Activated naive CD4-positive, alpha-beta T cell treated with anti-CD3 and anti-CD28 coated beads, Interleukin-2, amount 50 U/mL, for 72 hours (primary cell): Measurements from ENCODE around the gene C2orf81. TPM values are rescaled to one million over a fixed set of nuclear protein-coding genes. Genes with fewer than 3 reads are reported as not detected.
"Not testable (repeated sequence)": the region's sequence is repeated elsewhere in the genome, so short reads cannot be mapped to it uniquely, and the experiment has no call there.

Source experiments
- ATAC-seq, 2 donors: fragments of 150-1000 bp; cut with Tn5 transposase; 2 replicates each; pipeline ENCODE4 v1.10.0; 2021; ENCODE audit warnings: mild to moderate bottlenecking in 2 of 2, moderate library complexity in 2 of 2
- DNase-seq, 2 donors: peaks; one replicate each; pipeline ENCODE4 v3.0.0; 2021 to 2022; ENCODE audit warnings: low spot score in 2 of 2
- H3K27ac Mint-ChIP-seq, 2 donors: one replicate each; pipeline ENCODE4 v1.8.0; 2022; ENCODE audit warnings: mild to moderate bottlenecking in 2 of 2, mixed read lengths in 2 of 2
- H3K36me3 Mint-ChIP-seq, 2 donors: one replicate each; pipeline ENCODE4 v1.8.0; 2022; ENCODE audit warnings: mixed read lengths in 2 of 2
- H3K9me3 Mint-ChIP-seq, 2 donors: one replicate each; pipeline ENCODE4 v1.8.0; 2022; ENCODE audit warnings: mixed read lengths in 2 of 2
- total RNA-seq, 2 donors: library from RNA; stranded (reverse); gene quantifications; one replicate each; pipeline ENCODE4 v1.2.3, GENCODE V29; 2022

Gene C2orf81
- total RNA-seq, 2 donors from 2014 or later = 2.1 to 6.4 TPM

DNA sequence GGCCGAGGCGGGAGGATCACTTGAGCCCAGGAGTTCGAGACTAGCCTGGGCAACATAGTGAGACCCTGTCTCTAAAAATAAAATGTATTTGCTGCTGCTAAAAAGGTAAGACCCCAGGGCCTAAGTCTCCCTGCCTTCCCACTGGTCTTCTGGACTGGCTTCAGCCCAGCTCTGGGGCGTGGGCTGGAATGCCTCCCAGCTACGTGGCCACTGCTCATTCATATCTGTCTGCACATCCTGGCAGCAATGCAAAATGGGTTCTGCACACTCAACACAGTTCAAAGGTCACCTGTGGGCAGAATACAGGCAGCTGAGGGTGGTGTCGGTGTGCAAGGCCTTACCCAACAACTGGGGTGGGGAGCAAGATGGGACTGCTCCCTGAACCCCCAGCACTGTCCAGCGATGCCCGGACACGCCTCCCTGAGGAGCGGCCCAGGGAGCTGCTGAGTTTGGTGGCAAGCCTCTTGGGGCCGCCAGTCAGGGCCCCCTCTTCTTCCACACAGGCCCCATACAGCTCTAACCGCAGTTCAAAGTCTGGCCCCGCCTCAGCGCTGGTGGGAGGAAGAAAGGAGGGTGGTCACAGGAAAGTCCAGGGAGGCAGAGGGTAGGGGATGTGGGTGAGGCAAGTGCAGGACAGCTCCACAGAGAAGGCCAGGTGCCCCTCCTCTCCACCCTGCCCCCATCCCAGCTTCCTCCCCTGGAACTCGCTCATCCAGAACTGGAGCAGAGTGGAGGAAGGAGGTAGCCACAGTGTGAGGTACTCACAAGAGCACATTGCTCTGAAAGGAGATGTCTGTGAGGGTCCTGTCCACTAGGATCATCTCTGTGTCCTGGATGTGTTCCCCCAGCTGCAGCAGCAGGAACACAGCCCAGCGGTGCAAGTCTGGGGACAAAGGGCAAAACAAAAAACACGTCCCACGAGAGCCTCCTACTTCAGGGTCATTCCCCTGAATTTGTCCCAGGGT, 8.3 kb upstream of the C2orf81 start:
- Mint-ChIP-seq H3K36me3 (no peaks in the 10 kb centered on the region), H3K9me3 (no peaks in the 10 kb centered on the region), H3K27ac (peak overlapping the region in 1 of 2 donors; percentile 25)
- no peak for DNase-seq
- no peak for ATAC-seq

DNA sequence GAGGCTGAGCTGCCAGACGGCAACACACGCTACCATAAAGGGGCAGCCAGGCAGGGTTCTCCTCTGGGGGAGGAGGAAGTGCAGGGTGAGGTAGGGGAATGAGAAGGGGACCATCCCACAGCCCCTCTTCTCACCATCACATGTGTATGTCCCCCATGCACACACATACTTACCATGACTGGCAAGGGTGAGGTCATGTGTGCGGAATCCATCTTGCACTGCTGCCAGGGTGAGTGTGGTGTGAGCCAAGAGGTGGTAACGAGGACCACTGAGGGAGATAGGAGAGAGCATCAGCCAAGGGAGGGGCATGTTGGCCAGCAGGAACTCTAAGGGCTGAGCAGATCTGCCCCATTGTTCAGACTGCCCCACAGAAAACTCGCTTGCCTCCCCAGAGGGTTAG, 7.3 kb upstream of the C2orf81 start:
- Mint-ChIP-seq H3K36me3 (no peaks in the 10 kb centered on the region), H3K27ac (peak overlapping the region in 1 of 2 donors; percentile 3), H3K9me3 (no peaks in the 10 kb centered on the region)
- no peak for ATAC-seq
- no peak for DNase-seq

- H3K27ac Mint-ChIP-seq = peak overlapping the region in 1 of 2 donors; percentile 12
- peaks cover 0 to 8% of the 10 kb centered on the region in 2 donors for H3K36me3 Mint-ChIP-seq
- DNase-seq (no peak), ATAC-seq (no peak)
- H3K9me3 Mint-ChIP-seq = no peaks in the 10 kb centered on the region
These were observed 6.1 kb upstream of the C2orf81 start for GRCh38 chr2:74427551-74427950.

- ATAC-seq (no peak), DNase-seq (no peak)
- Mint-ChIP-seq H3K36me3 (peaks cover 1 to 8% of the 10 kb centered on the region in 2 donors), H3K27ac (no peak overlapping the region), H3K9me3 (no peaks in the 10 kb centered on the region)
These were observed 4.9 kb upstream of the C2orf81 start for GRCh38 chr2:74426181-74426758.

- Mint-ChIP-seq H3K9me3 (no peaks in the 10 kb centered on the region), H3K36me3 (peaks cover 5 to 8% of the 10 kb centered on the region in 2 donors), H3K27ac (no peak overlapping the region)
- ATAC-seq (no peak), DNase-seq (no peak)
These were observed 4.1 kb upstream of the C2orf81 start for GRCh38 chr2:74425523-74425922.

DNA sequence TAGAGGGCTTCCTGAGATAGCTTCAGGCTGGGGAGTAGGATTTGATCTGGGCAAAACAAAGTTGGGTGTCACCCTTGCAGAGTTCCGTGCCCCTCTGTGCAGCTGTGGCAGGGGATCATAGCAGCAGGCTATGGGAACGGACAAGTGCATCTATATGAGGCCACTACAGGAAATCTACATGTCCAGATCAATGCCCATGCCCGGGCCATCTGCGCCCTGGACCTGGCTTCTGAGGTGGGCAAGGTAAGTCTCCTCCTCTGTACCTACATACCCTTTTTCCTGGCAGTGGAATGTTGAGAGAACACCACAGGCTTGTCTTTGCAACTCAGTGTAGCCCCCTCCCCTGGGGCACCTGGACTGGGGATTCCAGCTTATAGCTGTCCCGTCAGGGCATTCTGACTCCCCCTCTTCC, 3.6 kb upstream of the C2orf81 start:
- no peaks in the 10 kb centered on the region for H3K9me3 Mint-ChIP-seq

DNA sequence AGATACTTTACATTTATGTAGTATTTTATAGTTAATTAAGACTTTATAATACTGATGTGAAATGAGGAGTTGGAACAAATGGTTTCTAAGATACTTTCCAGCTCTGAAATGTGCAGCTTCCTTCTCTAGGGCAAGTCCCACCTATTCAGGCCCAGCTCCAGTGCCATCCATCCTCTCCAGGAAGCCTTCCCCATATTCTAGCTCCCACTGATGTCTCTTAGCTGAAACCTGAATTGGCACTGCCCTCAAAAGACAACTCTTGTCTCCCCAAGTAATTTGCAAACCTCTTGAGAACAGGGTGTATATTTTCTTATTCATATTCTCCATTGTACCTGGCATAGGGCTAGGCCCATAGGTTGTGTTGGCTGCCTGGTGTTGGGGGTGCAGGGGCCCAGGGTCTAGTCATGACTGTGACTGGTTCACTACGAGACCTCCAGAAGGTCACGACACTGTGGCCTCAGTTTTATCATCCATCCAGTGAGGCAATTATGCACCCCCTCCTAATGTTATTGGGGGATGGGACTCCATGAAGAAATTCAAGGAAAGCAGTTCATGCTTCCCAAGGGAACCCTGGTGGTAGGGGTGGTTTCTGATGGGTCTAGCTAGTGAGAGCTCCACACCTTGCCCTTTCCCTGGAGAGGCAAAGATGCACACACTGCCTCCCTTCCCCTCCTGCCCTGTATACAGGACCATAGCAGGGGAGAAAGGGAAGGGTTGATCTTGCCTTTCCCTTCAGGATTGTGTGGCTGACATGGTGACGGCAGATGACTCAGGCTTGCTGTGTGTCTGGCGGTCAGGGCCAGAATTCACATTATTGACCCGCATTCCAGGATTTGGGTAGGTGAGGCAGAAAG, 2.9 kb upstream of the C2orf81 start:
- Mint-ChIP-seq H3K36me3 (peaks cover 5 to 8% of the 10 kb centered on the region in 2 donors), H3K27ac (no peak overlapping the region), H3K9me3 (no peaks in the 10 kb centered on the region)
- DNase-seq (no peak), ATAC-seq (no peak)

More for the DNA sequence above, 3.6 kb upstream of the C2orf81 start:
- ATAC-seq = no peak
- H3K36me3 Mint-ChIP-seq = peaks cover 5 to 8% of the 10 kb centered on the region in 2 donors
- no peak overlapping the region for H3K27ac Mint-ChIP-seq
- DNase-seq = no peak

DNA sequence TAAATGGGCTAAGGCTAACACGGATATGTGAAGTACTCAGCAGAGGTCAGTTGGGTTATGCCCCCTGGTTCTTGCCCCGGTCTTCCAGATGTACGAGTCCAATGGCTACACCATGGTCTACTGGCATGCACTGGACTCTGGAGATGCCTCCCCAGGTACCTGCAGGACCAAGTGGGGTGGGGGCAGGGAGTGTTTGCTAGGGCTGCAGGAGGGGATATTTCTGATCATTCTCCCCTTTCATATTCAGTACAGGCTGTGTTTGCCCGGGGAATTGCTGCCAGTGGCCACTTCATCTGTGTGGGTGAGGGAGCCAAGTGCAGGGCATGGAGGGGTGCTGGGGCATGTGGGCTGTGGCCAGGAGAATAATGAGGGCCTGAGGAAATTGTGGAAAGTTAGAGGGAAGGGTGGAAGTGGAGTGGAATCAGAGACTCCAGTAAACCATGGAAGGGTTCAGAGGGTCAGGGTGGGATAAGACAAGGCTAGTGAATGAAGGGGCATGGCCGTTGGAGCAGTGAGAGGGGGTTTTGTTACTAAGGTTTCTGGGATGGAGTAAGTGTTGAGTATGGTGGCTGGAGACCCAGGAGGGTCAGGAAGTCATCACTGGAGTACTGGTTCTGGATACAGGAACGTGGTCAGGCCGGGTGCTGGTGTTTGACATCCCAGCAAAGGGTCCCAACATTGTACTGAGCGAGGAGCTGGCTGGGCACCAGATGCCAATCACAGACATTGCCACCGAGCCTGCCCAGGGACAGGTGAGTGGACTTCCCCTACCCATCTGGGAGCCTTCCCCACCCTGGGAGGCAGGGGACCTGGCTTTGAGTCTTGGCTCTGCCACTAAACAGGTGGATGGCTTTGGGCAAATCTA, 2.0 kb upstream of the C2orf81 start:
- Mint-ChIP-seq H3K27ac (peak overlapping the region in 1 of 2 donors; percentile 1), H3K36me3 (peaks cover 5 to 8% of the 10 kb centered on the region in 2 donors), H3K9me3 (no peaks in the 10 kb centered on the region)
- DNase-seq (no peak), ATAC-seq (no peak)

DNA sequence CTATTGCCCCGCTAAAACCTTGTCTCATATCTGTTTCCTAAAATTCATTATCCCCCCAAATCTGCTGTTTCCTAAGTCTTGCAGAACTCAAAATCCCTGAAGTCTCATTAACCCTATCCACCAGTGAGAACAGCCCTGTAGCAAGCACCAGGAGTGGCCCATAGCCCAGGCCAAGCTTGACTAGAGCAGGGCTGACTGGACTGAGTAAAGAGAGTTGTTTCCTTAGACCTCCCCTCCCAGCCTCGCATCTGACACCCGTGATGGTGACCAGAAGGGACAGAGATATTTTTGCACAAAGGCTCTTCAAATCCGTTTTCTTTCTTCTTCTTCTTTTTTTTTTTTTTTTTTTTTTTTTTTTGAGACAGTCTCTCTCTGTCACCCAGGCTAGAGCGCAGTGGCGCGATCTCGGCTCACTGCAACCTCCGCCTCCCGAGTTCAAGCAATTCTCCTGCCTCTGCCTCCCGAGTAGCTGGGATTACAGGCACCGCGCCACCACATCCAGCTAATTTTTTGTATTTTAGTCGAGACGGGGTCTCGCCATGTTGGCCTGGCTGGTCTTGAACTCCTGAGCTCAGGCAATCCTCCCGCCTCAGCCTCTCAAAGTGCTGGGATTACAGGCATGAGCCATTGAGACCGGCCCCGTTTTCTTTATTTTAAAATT, 846 bp downstream of the C2orf81 start:
- ATAC-seq, H3K36me3 Mint-ChIP-seq, H3K9me3 Mint-ChIP-seq: not testable (repeated sequence)
- DNase-seq = peak in 1 of 2 donors; percentile 41
- H3K27ac Mint-ChIP-seq = peak overlapping the region; percentile 95 to 100

DNA sequence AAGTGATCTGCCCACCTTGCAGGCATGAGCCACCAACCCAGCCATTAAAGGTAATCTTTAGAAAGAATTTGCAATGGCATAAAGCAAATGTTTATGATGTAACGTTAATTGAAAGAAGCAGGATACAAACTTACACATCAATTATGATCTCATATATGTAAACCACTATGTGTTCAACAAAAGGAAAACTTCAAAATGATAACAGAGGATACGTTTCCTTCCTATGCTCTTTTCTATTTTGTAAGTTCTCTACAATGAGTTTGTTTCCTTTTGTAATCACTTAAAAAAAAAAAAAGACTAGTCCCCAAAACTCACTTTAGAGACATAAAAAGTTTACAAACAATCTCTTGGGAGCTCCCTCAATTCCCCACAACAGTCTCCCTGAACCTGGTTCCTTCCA, 1.4 kb downstream of the C2orf81 start:
- ATAC-seq = no peak
- DNase-seq = peak in 1 of 2 donors; percentile 25
- Mint-ChIP-seq H3K9me3 (no peaks in the 10 kb centered on the region), H3K27ac (no peak overlapping the region), H3K36me3 (peaks cover 5 to 8% of the 10 kb centered on the region in 2 donors)

- ATAC-seq (no peak), DNase-seq (no peak)
- Mint-ChIP-seq H3K9me3 (no peaks in the 10 kb centered on the region), H3K27ac (no peak overlapping the region), H3K36me3 (peaks cover 5 to 8% of the 10 kb centered on the region in 2 donors)
These were observed 2.1 kb downstream of the C2orf81 start for GRCh38 chr2:74419345-74419744.

DNA sequence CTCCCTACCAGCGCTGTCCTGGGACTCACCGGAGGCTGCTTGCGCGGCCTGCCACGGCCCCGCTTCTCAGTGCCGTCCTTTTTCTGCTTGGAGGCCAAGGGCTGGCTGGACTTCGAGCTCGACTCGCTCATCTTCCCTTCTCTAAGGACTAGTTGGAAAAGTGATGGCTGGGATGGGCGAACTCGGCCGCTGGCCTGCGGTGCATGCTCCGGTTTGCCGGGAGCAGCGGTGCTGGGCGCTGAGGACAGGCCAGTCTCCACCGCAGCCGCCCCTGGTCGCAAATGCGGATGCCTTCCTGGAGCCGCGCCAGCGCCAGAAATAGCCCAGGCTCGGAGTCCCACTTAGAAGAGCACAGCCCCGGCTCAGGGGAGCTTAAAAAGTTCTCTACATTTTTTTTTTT, 3.1 kb downstream of the C2orf81 start:
- H3K36me3 Mint-ChIP-seq = peaks cover 5 to 7% of the 10 kb centered on the region in 2 donors
- H3K27ac Mint-ChIP-seq = no peak overlapping the region
- ATAC-seq (no peak), DNase-seq (no peak)
- H3K9me3 Mint-ChIP-seq = no peaks in the 10 kb centered on the region

GRCh38 chr2:74417763-74418162, 3.7 kb downstream of the C2orf81 start:
- H3K27ac Mint-ChIP-seq = no peak overlapping the region
- H3K36me3 Mint-ChIP-seq = peaks cover 2 to 5% of the 10 kb centered on the region in 2 donors
- ATAC-seq (no peak), DNase-seq (no peak)
- H3K9me3 Mint-ChIP-seq = no peaks in the 10 kb centered on the region

DNA sequence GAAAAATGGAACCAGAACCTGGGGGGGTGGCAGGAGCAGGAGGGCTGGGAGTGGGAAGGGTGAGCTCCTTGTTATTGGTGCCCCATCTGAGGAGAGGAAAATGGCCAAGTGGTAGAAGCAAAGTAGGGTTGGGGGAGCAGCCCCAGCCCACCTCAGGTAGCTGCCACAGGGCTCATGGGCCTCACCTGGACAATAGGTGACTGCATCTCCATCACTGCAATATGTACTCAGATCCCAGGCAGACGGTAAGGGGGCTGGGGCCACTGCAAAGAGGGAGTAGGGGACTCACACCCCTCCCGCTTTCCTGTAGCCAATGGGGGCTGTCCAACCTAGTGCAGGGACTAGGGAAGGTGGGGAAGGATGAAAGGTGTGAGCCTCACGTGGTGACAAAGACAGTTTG, 4.2 kb downstream of the C2orf81 start:
- no peak for ATAC-seq
- H3K27ac Mint-ChIP-seq = peak overlapping the region; percentile 25 to 90
- peaks cover 0 to 5% of the 10 kb centered on the region in 2 donors for H3K36me3 Mint-ChIP-seq
- no peak for DNase-seq
- no peaks in the 10 kb centered on the region for H3K9me3 Mint-ChIP-seq

GRCh38 chr2:74416778-74417177, 4.6 kb downstream of the C2orf81 start:
- H3K36me3 Mint-ChIP-seq = peaks cover 0 to 5% of the 10 kb centered on the region in 2 donors
- H3K27ac Mint-ChIP-seq = peak overlapping the region; percentile 25 to 90
- DNase-seq (no peak), ATAC-seq (no peak)
- H3K9me3 Mint-ChIP-seq = no peaks in the 10 kb centered on the region
